Fibroblast of lung (primary cell): ENCODE data around the gene HIPK2.

Experiments
- CTCF ChIP-seq, 2 donors: IDR thresholded peaks in 1 of 2; conservative IDR thresholded peaks in 1 of 2; 1 replicate in 1 of 2; 2 replicates in 1 of 2; pipeline ENCODE4 v1.5.1; 2011 to 2012; ENCODE audit warnings: low read length in 2 of 2, control low read depth in 1 of 2, inconsistent platforms in 1 of 2, low read depth in 1 of 2, mild to moderate bottlenecking in 1 of 2
- EZH2 ChIP-seq: IDR thresholded peaks from 2 replicates; pipeline ENCODE4 v1.5.1; 2012; ENCODE audit warnings: low read length, control low read depth, mild to moderate bottlenecking; ENCODE audit errors: missing control alignments

- no peak for TF ChIP-seq CTCF (conservative IDR thresholded peaks at IDR 0.05 in 1 of 2, IDR thresholded peaks at IDR 0.05 in 1 of 2; ENCODE audit: low read depth in 1 of 2, low read length in 2 of 2)
- TF ChIP-seq EZH2: no peak
These were observed 8.0 kb downstream of the HIPK2 start for GRCh38 chr7:139769761-139770160.
